Measurements from ENCODE around the gene BAG5.

Gene BAG5

DNA sequence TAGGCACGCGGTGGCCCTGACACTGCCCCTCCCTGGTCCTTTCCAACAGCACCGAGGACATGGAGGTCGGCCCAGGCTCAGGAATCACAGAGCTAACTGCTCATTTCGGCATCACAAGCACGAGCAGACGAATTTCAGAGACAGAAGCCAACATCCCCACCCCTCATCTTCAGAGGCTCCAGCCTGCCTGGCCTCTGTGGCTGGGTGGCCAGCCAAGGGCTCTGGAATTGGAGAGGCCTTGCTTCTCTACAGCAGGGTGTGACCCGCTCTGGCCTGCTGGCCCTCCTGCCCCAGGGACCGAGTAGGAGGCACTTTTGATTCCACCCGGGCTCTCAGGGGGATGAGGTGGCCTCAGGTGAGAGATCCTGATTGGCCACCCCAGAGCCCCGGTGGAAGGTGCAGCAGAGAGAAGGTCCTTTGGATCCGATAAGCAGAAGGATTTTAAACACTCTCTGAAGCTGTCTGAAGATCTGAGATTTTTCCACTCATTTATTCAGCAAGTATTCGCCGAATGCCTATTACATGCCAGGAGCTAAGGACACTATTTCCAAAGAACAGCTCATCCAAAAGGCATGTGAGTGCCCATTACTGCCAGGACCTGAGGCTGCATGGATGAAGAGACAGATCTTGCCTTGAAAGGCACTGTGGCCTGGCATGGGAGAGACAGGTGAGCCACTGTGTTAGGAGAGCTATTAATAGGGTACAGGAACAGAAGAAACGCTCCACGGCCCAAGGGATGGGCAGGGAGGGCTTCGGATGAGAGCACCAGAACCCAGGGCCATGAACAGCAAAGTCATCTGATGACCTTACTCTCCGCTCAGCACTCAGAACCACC, 10.2 kb downstream of the BAG5 start:
- DNase-seq (ENCODE audit: low read depth, low spot score): no peak
- CTCF ChIA-PET: interaction anchor here (1.4 to 20.9 kb wide), 6 partner anchors 10 to 158 kb away, joined by 3 to 368 read pairs (median 22); partner anchors contain the start of gene CKB
- POLR2A ChIA-PET: interaction anchor here (0.9 to 2.3 kb wide), 2 partner anchors 9 to 31 kb away, joined by 3 to 10 read pairs; partner anchors contain the start of gene BAG5
- TF ChIP-seq, protein P1, sequence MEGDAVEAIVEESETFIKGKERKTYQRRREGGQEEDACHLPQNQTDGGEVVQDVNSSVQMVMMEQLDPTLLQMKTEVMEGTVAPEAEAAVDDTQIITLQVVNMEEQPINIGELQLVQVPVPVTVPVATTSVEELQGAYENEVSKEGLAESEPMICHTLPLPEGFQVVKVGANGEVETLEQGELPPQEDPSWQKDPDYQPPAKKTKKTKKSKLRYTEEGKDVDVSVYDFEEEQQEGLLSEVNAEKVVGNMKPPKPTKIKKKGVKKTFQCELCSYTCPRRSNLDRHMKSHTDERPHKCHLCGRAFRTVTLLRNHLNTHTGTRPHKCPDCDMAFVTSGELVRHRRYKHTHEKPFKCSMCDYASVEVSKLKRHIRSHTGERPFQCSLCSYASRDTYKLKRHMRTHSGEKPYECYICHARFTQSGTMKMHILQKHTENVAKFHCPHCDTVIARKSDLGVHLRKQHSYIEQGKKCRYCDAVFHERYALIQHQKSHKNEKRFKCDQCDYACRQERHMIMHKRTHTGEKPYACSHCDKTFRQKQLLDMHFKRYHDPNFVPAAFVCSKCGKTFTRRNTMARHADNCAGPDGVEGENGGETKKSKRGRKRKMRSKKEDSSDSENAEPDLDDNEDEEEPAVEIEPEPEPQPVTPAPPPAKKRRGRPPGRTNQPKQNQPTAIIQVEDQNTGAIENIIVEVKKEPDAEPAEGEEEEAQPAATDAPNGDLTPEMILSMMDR (IDR thresholded peaks at IDR 0.05; ENCODE audit: insufficient read depth, low read length, missing control alignments): no peak
- no peak overlapping the region for H3K4me3 ChIP-seq (ENCODE audit: low read depth, low read length)

DNA sequence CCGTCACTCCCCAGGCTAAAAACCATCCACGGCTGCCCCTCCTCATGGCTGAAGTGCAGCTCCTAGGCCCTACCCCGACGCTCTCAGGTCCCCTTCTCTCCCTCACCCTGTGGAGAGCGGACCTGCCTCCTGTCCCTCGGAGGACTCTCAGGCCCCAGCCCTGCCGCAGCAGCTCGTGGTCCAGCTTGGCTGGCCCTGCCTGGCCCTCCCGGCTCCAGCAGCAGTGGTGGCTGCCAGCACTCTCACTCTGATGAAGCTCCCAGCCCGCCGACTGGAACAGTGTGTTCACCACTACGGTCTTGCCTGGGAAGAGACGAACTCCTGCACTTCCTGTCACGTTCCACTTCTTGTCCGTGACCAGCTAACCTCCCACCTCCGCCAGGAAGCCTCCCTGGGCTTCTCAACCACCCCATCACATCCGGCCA, 11.1 kb downstream of the BAG5 start:
- ChIA-PET CTCF (interaction anchor here (5.6 to 20.9 kb wide), 5 partner anchors 9 to 48 kb away, joined by 39 to 368 read pairs (median 89); partner anchors contain the start of genes BAG5, CKB, COA8 and TRMT61A), POLR2A (interaction anchor here (2.3 kb wide), 1 partner anchor 10 kb away, joined by 10 read pairs; the partner anchor contains the start of gene BAG5)
- H3K4me3 ChIP-seq (ENCODE audit: low read depth, low read length): no peak overlapping the region
- TF ChIP-seq, protein P1 (IDR thresholded peaks at IDR 0.05; ENCODE audit: insufficient read depth, low read length, missing control alignments): no peak
- no peak for DNase-seq (ENCODE audit: low read depth, low spot score)

DNA sequence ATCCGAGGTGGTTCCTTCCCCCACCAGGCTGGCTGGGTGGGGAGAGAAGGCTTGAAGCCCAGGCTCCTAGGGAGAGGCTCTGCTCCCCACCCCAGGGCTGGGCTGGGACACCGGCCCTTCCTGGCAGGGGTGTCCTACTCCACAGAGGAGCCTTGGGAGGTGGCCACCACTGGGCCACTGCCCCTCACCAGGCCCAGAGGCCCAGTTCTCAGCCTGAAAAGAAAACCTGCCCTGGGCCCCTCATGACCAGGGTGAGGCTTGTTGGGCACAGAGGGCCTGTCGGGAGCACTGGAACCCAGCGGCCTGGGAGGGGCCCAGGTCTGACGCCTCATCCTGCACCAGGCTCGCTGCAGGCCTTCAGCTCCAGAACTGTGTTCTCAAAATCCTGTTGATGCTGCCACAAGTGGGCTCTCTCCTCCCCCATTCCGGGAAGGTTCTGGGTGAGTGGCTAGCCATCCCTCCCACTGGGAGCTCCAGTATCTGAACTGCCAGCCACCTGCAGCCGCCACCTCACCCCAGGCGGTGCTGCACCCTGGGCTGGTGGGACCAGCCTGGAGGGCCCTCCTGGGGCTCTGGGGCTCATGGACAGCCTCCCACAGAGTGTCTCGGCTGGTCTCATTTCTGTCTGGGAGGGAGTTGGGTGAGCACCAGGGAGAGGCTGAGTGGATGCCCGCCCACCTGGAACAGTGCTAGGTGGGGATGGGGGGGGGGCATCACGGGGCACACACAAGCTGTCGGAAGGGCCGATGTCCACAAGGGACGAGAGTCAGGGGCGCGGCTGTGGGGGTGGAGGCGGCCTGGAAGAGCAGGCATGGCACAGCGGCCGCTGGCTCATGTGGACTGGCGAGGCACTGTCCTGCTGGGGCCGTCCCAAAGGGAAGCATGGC, 11.8 kb downstream of the BAG5 start:
- no peak overlapping the region for H3K4me3 ChIP-seq (ENCODE audit: low read depth, low read length)
- DNase-seq (ENCODE audit: low read depth, low spot score): no peak
- TF ChIP-seq, protein P1 (IDR thresholded peaks at IDR 0.05; ENCODE audit: insufficient read depth, low read length, missing control alignments): no peak
- POLR2A ChIA-PET: no interaction called here
- CTCF ChIA-PET: interaction anchor here (5.6 to 20.9 kb wide), 5 partner anchors 8 to 47 kb away, joined by 39 to 368 read pairs (median 89); partner anchors contain the start of genes BAG5, CKB, COA8 and TRMT61A

DNA sequence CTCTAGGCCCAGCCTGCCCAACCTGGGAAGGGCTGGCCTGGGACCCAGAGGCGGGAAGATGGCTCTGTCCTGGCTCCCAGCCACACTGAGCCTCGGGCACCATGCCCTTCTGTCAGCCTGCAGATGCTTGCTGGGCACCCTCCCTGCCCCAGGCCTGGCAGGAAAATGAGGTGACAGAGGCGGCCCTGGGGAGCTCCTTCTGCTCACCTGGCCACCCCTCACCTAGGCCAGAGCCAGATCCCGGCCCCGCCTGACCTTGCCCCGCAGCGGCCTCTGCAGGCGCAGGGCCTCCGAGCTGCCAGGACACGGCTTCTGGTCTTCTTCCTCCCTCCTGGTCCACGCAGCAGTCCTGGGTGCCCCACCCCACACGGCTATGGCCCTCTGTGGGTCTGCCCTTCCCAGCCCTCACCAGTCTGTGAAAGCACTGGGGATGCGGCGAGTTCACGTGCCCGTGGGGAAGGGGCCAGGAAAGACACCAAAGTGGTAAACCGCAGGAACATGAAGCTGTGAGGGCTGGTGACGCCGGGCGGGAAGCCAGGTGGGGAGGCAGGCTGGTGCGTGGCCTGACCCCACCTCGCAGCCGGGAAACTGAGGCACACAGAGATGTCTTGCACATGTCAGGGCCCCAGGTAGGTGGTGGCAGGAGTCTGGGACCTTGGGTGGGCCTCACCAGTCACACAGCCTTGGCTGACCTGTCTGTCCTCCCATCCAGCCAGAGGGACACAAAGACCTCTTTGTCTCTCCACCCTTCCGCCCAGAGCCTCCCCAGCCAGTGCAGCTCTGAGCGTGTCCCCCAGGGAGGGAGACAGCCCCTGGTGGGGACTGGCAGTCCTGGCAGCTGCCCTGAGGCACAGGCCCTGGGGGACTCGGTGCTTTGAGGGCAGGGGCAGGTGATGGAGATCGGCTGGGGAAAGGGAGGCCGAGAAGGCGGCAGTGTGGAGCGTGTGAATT, 12.8 kb downstream of the BAG5 start:
- POLR2A ChIA-PET: no interaction called here
- no peak overlapping the region for H3K4me3 ChIP-seq (ENCODE audit: low read depth, low read length)
- CTCF ChIA-PET: interaction anchor here (5.6 to 20.9 kb wide), 5 partner anchors 7 to 46 kb away, joined by 39 to 368 read pairs (median 89); partner anchors contain the start of genes BAG5, CKB, COA8 and TRMT61A
- DNase-seq (ENCODE audit: low read depth, low spot score): no peak
- TF ChIP-seq, protein P1 (IDR thresholded peaks at IDR 0.05; ENCODE audit: insufficient read depth, low read length, missing control alignments): no peak

DNA sequence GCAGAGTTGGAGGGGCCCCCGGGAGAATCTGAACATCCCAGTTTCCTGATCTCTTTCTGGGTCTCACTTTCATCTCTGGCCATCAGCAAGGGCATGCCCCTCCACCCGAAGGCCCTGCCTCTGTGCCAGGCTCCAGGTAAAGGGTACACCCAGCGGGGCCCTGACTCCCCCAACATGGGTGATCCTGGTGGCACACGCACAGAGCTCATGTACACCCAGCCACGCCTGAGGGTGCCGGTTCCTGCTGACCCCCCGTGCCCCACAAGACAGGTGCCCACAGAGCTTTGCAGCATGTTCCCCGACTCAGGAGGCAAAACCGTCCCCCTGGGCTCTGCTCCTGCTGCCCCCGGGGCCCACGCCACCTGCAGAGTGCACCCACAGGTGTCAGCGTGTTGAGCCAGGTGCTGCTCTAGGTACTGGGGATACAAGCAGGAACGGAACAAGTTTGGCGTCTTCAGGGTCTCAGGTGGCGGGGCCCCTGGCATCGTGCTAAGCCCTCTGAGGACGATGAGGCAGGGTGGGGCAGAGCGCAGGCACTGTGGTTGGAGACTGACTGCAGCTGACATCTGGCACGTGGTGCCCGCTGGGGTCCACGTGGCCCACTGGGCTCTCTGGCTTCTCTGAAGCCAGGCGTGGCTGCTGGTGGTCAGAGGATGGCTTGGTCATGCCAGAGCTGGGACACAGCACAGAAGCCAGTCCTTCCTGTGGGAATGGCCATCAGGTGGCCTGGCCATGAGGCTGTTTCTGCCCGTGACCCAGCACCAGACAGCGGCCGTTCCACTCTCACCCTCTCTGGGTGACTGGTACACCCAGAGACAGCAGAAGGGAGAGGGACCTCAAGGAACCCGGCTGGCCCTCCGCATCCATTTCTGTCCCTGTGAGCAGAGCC, 13.8 kb downstream of the BAG5 start:
- TF ChIP-seq, protein P1 (IDR thresholded peaks at IDR 0.05; ENCODE audit: insufficient read depth, low read length, missing control alignments): no peak
- DNase-seq (ENCODE audit: low read depth, low spot score): no peak
- ChIA-PET POLR2A (no interaction called here), CTCF (interaction anchor here (1.1 to 20.9 kb wide), 6 partner anchors 6 to 158 kb away, joined by 3 to 368 read pairs (median 84); partner anchors contain the start of genes BAG5, CKB, COA8 and TRMT61A)
- no peak overlapping the region for H3K4me3 ChIP-seq (ENCODE audit: low read depth, low read length)

Data from AG04449 (cell line).